H9 (cell line): ENCODE measurements around the gene LIM2. TPM values are rescaled to one million over a fixed set of nuclear protein-coding genes. Genes with fewer than 3 reads are reported as not detected.

ENCODE experiments used
- DNase-seq: peaks from one replicate; pipeline ENCODE4 v3.0.0-alpha.2; 2017
- H2AFZ ChIP-seq: one replicate; pipeline ENCODE4 v1.6.1; 2013; ENCODE audit warnings: mild to moderate bottlenecking, low read length, control low read depth, moderate library complexity
- H2AK5ac ChIP-seq: 2 replicates; pipeline ENCODE4 v1.6.1; 2013; ENCODE audit warnings: low read length, control low read depth, mixed read lengths; ENCODE audit not compliant: insufficient read length
- H2BK120ac ChIP-seq: one replicate; pipeline ENCODE4 v1.6.1; 2013; ENCODE audit warnings: low read depth, mild to moderate bottlenecking, low read length, control low read depth, inconsistent platforms; ENCODE audit not compliant: poor library complexity, severe bottlenecking
- H2BK12ac ChIP-seq: 2 replicates; pipeline ENCODE4 v1.6.1; 2013; ENCODE audit warnings: low read length, control low read depth, mixed read lengths, low read depth; ENCODE audit not compliant: insufficient read length
- H2BK15ac ChIP-seq: 2 replicates; pipeline ENCODE4 v1.6.1; 2013; ENCODE audit warnings: low read depth, low read length, control low read depth
- H2BK20ac ChIP-seq: one replicate; pipeline ENCODE4 v1.6.1; 2013; ENCODE audit warnings: low read depth, mild to moderate bottlenecking, low read length, control low read depth, inconsistent platforms; ENCODE audit not compliant: poor library complexity, severe bottlenecking
- H2BK5ac ChIP-seq: 2 replicates; pipeline ENCODE4 v1.6.1; 2013; ENCODE audit warnings: low read length, control low read depth, mixed read lengths; ENCODE audit not compliant: insufficient read length
- H3K14ac ChIP-seq: 2 replicates; pipeline ENCODE4 v1.6.1; 2013; ENCODE audit warnings: low read length, control low read depth; ENCODE audit not compliant: insufficient read depth
- H3K18ac ChIP-seq: 2 replicates; pipeline ENCODE4 v1.6.1; 2013; ENCODE audit warnings: low read depth, mild to moderate bottlenecking, mixed read lengths, low read length, control low read depth; ENCODE audit not compliant: insufficient read length
- H3K23ac ChIP-seq: 2 replicates; pipeline ENCODE4 v1.6.1; 2013; ENCODE audit warnings: low read length, control low read depth, mixed read lengths, low read depth; ENCODE audit not compliant: insufficient read length
- H3K23me2 ChIP-seq: 2 replicates; pipeline ENCODE4 v1.6.1; 2013; ENCODE audit warnings: low read depth, mild to moderate bottlenecking, mixed read lengths, low read length, control low read depth; ENCODE audit not compliant: insufficient read length, poor library complexity, severe bottlenecking
- H3K27ac ChIP-seq: 2 replicates; pipeline ENCODE4 v1.5.1; 2013; ENCODE audit warnings: low read length, control low read depth, mixed read lengths, low read depth; ENCODE audit not compliant: insufficient read length
- H3K27me3 ChIP-seq: 2 replicates; pipeline ENCODE4 v1.6.1; 2013; ENCODE audit warnings: low read length, control low read depth, inconsistent platforms; ENCODE audit not compliant: insufficient read depth
- H3K4ac ChIP-seq: 2 replicates; pipeline ENCODE4 v1.6.1; 2013; ENCODE audit warnings: low read depth, mild to moderate bottlenecking, control low read depth, inconsistent platforms, low read length, moderate library complexity
- H3K4me1 ChIP-seq: 2 replicates; pipeline ENCODE4 v1.6.1; 2013; ENCODE audit warnings: low read length, control low read depth, inconsistent platforms; ENCODE audit not compliant: insufficient read depth
- H3K4me2 ChIP-seq: 2 replicates; pipeline ENCODE4 v1.6.1; 2013; ENCODE audit warnings: low read length, control low read depth, mixed read lengths; ENCODE audit not compliant: insufficient read length, insufficient read depth
- H3K56ac ChIP-seq: 2 replicates; pipeline ENCODE4 v1.6.1; 2013; ENCODE audit warnings: low read depth, mild to moderate bottlenecking, mixed read lengths, low read length, control low read depth; ENCODE audit not compliant: insufficient read length
- H3K79me1 ChIP-seq: 2 replicates; pipeline ENCODE4 v1.6.1; 2013; ENCODE audit warnings: low read depth, mild to moderate bottlenecking, moderate library complexity, low read length, control low read depth, inconsistent platforms; ENCODE audit not compliant: insufficient read depth, poor library complexity, severe bottlenecking
- H3K79me2 ChIP-seq: 2 replicates; pipeline ENCODE4 v1.6.1; 2013; ENCODE audit warnings: low read length, control low read depth, inconsistent platforms; ENCODE audit not compliant: insufficient read depth
- H3K9ac ChIP-seq: 2 replicates; pipeline ENCODE4 v1.6.1; 2013; ENCODE audit warnings: low read length, control low read depth, mixed read lengths; ENCODE audit not compliant: insufficient read length; ENCODE audit errors: extremely low read depth
- H3K9me3 ChIP-seq: one replicate; pipeline ENCODE4 v1.6.1; 2013; ENCODE audit warnings: low read depth, low read length, inconsistent platforms; ENCODE audit not compliant: control insufficient read depth
- H3T11ph ChIP-seq: one replicate; pipeline ENCODE4 v1.6.1; 2013; ENCODE audit warnings: mild to moderate bottlenecking, low read length, control low read depth, inconsistent platforms
- H4K20me1 ChIP-seq: one replicate; pipeline ENCODE4 v1.6.1; 2013; ENCODE audit not compliant: control insufficient read depth, insufficient read length, insufficient read depth
- H4K5ac ChIP-seq: 2 replicates; pipeline ENCODE4 v1.6.1; 2013; ENCODE audit warnings: low read depth, mild to moderate bottlenecking, mixed read lengths, low read length, control low read depth; ENCODE audit not compliant: insufficient read length
- H4K8ac ChIP-seq: replicated peaks from 2 replicates; pipeline ENCODE4 v1.6.1; 2013; ENCODE audit warnings: low read length, control low read depth, mixed read lengths, low read depth; ENCODE audit not compliant: insufficient read length
- H4K91ac ChIP-seq: 2 replicates; pipeline ENCODE4 v1.6.1; 2013; ENCODE audit warnings: low read depth, mild to moderate bottlenecking, moderate library complexity, mixed read lengths, low read length, control low read depth; ENCODE audit not compliant: insufficient read length
- H3K27ac Mint-ChIP-seq, 3 experiments: 2 replicates in 2 of 3; 3 replicates in 1 of 3; pipeline ENCODE4 v1.8.0; 2020 to 2021; ENCODE audit warnings: mixed read lengths in 3 of 3, mild to moderate bottlenecking in 1 of 3, moderate library complexity in 1 of 3
- H3K27me3 Mint-ChIP-seq: 2 replicates; pipeline ENCODE4 v1.8.0; 2021; ENCODE audit warnings: low read depth, mild to moderate bottlenecking, moderate library complexity, mixed read lengths
- H3K36me3 Mint-ChIP-seq, 3 experiments: 2 replicates in 2 of 3; 3 replicates in 1 of 3; pipeline ENCODE4 v1.8.0; 2020 to 2021; ENCODE audit warnings: low read depth in 3 of 3, mixed read lengths in 3 of 3; ENCODE audit not compliant: insufficient read depth in 1 of 3
- H3K4me1 Mint-ChIP-seq, 2 experiments: 2 replicates each; pipeline ENCODE4 v1.8.0; 2020; ENCODE audit warnings: mixed read lengths in 2 of 2
- H3K4me3 Mint-ChIP-seq, 2 experiments: 2 replicates in 1 of 2; 3 replicates in 1 of 2; pipeline ENCODE4 v1.8.0; 2020 to 2021; ENCODE audit warnings: mild to moderate bottlenecking in 2 of 2, mixed read lengths in 2 of 2, moderate library complexity in 1 of 2
- H3K9me3 Mint-ChIP-seq, 2 experiments: 2 replicates in 1 of 2; 3 replicates in 1 of 2; pipeline ENCODE4 v1.8.0; 2020; ENCODE audit warnings: mild to moderate bottlenecking in 2 of 2, mixed read lengths in 2 of 2, moderate library complexity in 1 of 2
- CTCF ChIP-seq: fragments of 200-600 bp; sonication (generic); conservative IDR thresholded peaks from 3 replicates; pipeline ENCODE4 v1.8.0; 2021; ENCODE audit warnings: antibody characterized with exemption, mild to moderate bottlenecking
- WGBS: extraction: QIAGEN DNeasy Blood & Tissue Kit; methylation state at CpG from one replicate; pipeline ENCODE4 v1.1.7; 2013; ENCODE audit warnings: missing lambda C conversion rate, low lambda C conversion rate, mixed read lengths; ENCODE audit not compliant: insufficient read length; ENCODE audit errors: extremely low coverage; 5-methylcytosine and 5-hydroxymethylcytosine counted together
- total RNA-seq: library from RNA; stranded (reverse); gene quantifications from 2 replicates; pipeline ENCODE4 v1.2.1, GENCODE V29; 2021

The LIM2 gene
- total RNA-seq, 1 experiment from 2014 or later: not detected

DNA sequence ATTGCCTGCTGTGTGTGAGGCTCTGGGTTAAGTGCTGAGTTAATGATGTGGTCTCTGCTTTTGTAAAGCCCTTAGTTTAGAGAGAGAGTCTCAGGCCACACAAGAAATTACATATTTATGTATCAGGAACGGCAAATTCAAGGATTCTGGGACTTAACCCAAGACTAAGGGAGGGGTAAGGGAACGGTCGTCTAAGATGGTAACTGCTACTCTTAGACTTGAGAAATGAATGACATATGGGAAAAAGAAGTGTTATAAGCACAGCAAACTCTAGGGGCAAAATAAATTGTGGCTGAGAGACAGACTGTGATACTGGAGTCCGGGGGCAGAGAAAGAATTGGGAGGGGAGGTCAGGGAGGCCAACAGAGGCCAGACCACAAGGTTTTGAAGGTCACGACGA is 56.1 kb downstream of the LIM2 start:
- Histone ChIP-seq H3K56ac (no peak overlapping the region), H4K20me1 (no peaks in the 10 kb centered on the region), H3K18ac (no peak overlapping the region), H3K23ac (no peak overlapping the region), H3K27me3 (no peaks in the 10 kb centered on the region), H4K91ac (no peak overlapping the region), H2BK5ac (no peak overlapping the region), H3K9ac (no peak overlapping the region), H3K27ac (no peak overlapping the region), H4K8ac (no peak overlapping the region), H3K9me3 (peaks cover 5% of the 10 kb centered on the region), H3K4me1 (no peaks in the 10 kb centered on the region), H3K79me1 (no peaks in the 10 kb centered on the region), H2BK12ac (no peak overlapping the region), H3T11ph (no peak overlapping the region), H3K14ac (no peak overlapping the region), H3K79me2 (no peaks in the 10 kb centered on the region), H4K5ac (no peak overlapping the region), H2BK20ac (no peak overlapping the region), H3K4ac (no peak overlapping the region), H2AFZ (no peak overlapping the region), H2AK5ac (no peak overlapping the region), H2BK120ac (no peak overlapping the region), H3K23me2 (peaks cover 8% of the 10 kb centered on the region), H3K4me2 (no peak overlapping the region), H2BK15ac (no peak overlapping the region)
- Mint-ChIP-seq H3K4me3 (no peak overlapping the region; a peak in 1 of 5 replicates), H3K27ac (no peak overlapping the region), H3K4me1 (peaks cover 4 to 18% of the 10 kb centered on the region in 2 experiments), H3K27me3 (no peaks in the 10 kb centered on the region), H3K36me3 (peaks cover 36 to 51% (median 46%) of the 10 kb centered on the region in 3 experiments), H3K9me3 (0 out of 5 replicates have a peak, but pooled peaks cover 0 to 4% of the 10 kb centered on the region in 2 experiments)
- no CpG with 5 or more reads among the region's 6 CpGs for WGBS
- DNase-seq: no peak
- no peak for TF ChIP-seq CTCF
